ENCODE data around the gene DACT3. TPM values are rescaled to one million over a fixed set of nuclear protein-coding genes. Genes with fewer than 3 reads are reported as not detected.

The DACT3 gene
- total and polyA plus RNA-seq, 12 donors, result 3.9 to 29.3 (median 12.2) TPM

- H3K27me3 ChIP-seq, result no peaks in the 10 kb centered on the region
- no peak for TF ChIP-seq CTCF (IDR thresholded peaks at IDR 0.05)
- 80 to 83% methylated on average over 12 of the region's 12 CpGs for WGBS, 2 donors
- DNase-seq (no peak), ATAC-seq (no peak)
- peaks cover 23 to 58% (median 52%) of the 10 kb centered on the region in 9 donors for H3K4me1 ChIP-seq
- peak overlapping the region in 3 of 10 donors; percentile 7 to 31 (median 7) for H3K27ac ChIP-seq
- H3K36me3 ChIP-seq, result peaks cover 0 to 59% (median 46%) of the 10 kb centered on the region in 9 donors
- intact Hi-C loops (cut with DNase I), result no loop called here
- no peak overlapping the region for H3K4me3 ChIP-seq
- no peaks in the 10 kb centered on the region for H3K9me3 ChIP-seq
These were observed 54.1 kb downstream of the DACT3 start for GRCh38 chr19:46606681-46607447.

GRCh38 chr19:46606019-46606418 lies 55.0 kb downstream of the DACT3 start:
- peaks cover 0 to 59% (median 46%) of the 10 kb centered on the region in 9 donors for H3K36me3 ChIP-seq

GRCh38 chr19:46605356-46605821 lies 55.6 kb downstream of the DACT3 start:
- Histone ChIP-seq H3K9me3 (no peaks in the 10 kb centered on the region), H3K4me1 (peaks cover 23 to 58% (median 41%) of the 10 kb centered on the region in 9 donors), H3K27ac (peak overlapping the region in 8 of 10 donors; percentile 8 to 42 (median 25)), H3K27me3 (no peaks in the 10 kb centered on the region), H3K4me3 (peak overlapping the region in 1 of 10 donors; percentile 5), H3K36me3 (peaks cover 0 to 58% (median 46%) of the 10 kb centered on the region in 9 donors)
- TF ChIP-seq CTCF (IDR thresholded peaks at IDR 0.05), result no peak
- intact Hi-C loops (cut with DNase I), result no loop called here
- WGBS, 2 donors, result 61 to 64% methylated on average over 16 of the region's 16 CpGs
- DNase-seq, result no peak
- ATAC-seq, result no peak

More at GRCh38 chr19:46606019-46606418, 55.0 kb downstream of the DACT3 start:
- intact Hi-C loops (cut with DNase I), result no loop called here
- no peaks in the 10 kb centered on the region for H3K9me3 ChIP-seq
- no peak overlapping the region for H3K4me3 ChIP-seq
- peak overlapping the region in 4 of 10 donors; percentile 14 to 35 (median 26) for H3K27ac ChIP-seq
- no peak for DNase-seq
- TF ChIP-seq CTCF (IDR thresholded peaks at IDR 0.05), result no peak
- no peak for ATAC-seq
- H3K27me3 ChIP-seq, result no peaks in the 10 kb centered on the region
- peaks cover 23 to 58% (median 46%) of the 10 kb centered on the region in 9 donors for H3K4me1 ChIP-seq
- WGBS, 2 donors, result 83 to 87% methylated on average over 11 of the region's 11 CpGs

GRCh38 chr19:46604781-46605355 lies 56.1 kb downstream of the DACT3 start:
- Histone ChIP-seq H3K4me1 (peaks cover 23 to 63% (median 46%) of the 10 kb centered on the region in 9 donors), H3K4me3 (peak overlapping the region in 2 of 10 donors; percentile 5 to 11), H3K36me3 (peaks cover 0 to 53% (median 43%) of the 10 kb centered on the region in 9 donors), H3K27me3 (no peaks in the 10 kb centered on the region), H3K27ac (peak overlapping the region in 8 of 10 donors; percentile 8 to 99 (median 25)), H3K9me3 (no peaks in the 10 kb centered on the region)
- WGBS, 2 donors, result 50 to 55% methylated on average over 13 of the region's 13 CpGs
- intact Hi-C loops (cut with DNase I), result loop anchor here in 1 of 10 donors (5.0 kb wide), 1 partner anchor 142 kb away; the partner anchor contains the start of genes FKRP and STRN4
- ATAC-seq (no peak), DNase-seq (no peak)
- TF ChIP-seq CTCF (IDR thresholded peaks at IDR 0.05), result no peak

All from heart right ventricle (tissue), 16 donors.